GM18861 (cell line): Measurements from ENCODE around the gene KLHL25.
A peak's percentile ranks its signal among the peaks of the same experiment; 100 is the strongest.
"Not testable (repeated sequence)": the region's sequence is repeated elsewhere in the genome, so short reads cannot be mapped to it uniquely, and the experiment has no call there.

ENCODE experiments used
- ATAC-seq: cut with Tn5 transposase; IDR thresholded peaks from one replicate; pipeline ENCODE4 v1.9.1; 2021; ENCODE audit not compliant: unreplicated experiment

Gene KLHL25, protein sequence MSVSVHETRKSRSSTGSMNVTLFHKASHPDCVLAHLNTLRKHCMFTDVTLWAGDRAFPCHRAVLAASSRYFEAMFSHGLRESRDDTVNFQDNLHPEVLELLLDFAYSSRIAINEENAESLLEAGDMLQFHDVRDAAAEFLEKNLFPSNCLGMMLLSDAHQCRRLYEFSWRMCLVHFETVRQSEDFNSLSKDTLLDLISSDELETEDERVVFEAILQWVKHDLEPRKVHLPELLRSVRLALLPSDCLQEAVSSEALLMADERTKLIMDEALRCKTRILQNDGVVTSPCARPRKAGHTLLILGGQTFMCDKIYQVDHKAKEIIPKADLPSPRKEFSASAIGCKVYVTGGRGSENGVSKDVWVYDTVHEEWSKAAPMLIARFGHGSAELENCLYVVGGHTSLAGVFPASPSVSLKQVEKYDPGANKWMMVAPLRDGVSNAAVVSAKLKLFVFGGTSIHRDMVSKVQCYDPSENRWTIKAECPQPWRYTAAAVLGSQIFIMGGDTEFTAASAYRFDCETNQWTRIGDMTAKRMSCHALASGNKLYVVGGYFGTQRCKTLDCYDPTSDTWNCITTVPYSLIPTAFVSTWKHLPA

DNA sequence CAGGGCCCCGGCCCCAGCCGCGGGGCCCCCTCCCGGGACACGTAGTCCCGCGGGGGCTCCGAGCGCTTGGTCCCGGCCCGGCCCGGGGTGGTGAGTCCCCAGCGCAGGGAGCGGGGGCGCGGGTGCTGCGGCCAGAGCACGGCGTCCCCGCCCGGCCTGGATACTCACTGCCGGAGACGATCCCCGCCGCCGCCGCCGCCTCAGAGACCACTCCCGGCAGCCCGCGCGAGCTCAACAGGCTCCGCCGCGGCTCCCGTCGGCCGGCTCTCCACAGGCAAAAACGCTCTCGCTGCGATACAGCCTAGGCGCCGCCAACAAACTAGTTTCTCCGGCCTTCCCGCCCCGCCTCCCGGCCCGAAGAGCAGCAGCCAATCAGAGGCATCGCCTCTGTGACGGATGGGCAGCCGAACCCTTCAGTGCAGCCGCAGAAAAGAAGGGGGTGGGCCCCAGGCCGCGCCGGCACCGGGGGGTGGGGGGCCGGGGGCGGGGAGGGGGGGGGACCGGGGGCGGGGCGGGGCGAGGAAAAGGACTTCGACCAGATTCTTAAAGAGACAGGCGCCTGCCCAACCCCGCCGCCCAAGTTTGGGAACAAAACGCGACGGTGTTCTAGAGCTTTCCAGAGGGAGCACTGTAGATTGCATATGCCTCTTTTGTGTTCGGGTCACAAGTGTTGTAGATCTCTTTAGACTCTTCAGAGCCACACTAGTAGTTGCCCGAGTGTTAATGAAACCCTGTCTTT, at the start of gene KLHL25:
KLHL25 (minus strand) TSS at position 328 of the 739 bp plus-strand sequence. CDS start 25,115 bp downstream, outside the sequence.
- ATAC-seq = peak; percentile 98

DNA sequence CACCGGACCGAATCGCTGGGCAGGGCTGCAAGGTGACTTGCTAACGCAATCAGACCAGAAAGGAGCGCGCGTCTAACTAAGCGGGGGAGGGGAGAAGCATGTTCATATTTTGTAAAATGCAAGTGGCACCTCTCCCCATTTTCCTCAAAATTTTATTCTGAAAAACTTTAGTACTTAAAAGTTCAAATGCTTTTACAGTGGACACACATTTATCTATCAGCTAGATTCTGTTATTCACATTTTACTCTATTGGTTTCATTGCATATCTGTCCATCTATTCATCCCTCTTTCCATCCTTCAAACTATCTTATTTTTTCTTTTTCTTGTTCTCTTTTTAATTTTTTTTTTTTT, 46.1 kb upstream of the KLHL25 start:
- no peak for ATAC-seq

DNA sequence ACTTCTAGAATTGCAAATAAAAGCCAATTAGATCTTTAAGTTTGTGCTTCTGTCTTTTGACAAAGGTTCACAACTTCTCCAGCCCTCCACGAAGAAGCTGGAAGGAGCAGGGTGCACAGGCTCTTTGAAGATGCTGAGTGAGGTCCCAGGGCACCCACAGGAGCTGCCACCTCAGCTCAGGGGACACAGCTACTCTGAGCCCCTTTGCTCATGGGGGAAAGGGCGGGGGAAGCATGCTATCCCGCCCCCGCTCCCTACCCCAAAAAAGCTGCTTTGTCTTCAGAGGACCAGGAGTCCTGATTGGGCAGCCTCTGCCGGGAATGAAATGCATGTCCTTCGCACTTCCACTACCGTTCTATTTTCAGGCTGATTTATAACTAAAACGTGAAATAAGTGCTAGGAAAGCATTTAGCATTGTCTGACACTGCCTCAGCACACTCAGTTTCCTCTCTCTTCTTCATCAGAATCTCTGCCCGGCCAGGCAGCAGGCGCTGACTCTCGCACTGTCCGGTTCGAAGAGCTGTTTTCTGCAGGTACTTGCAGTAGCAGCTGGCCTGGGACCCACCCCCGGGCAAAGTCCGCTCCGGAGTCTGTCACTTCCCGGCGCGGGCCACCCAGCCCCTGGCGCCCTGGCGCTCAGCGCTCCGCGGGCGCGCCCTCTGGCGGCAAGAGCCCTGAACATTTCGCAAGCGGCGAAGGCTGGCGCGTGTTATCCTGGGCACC, 45.5 kb upstream of the KLHL25 start:
- ATAC-seq = peak; percentile 99

DNA sequence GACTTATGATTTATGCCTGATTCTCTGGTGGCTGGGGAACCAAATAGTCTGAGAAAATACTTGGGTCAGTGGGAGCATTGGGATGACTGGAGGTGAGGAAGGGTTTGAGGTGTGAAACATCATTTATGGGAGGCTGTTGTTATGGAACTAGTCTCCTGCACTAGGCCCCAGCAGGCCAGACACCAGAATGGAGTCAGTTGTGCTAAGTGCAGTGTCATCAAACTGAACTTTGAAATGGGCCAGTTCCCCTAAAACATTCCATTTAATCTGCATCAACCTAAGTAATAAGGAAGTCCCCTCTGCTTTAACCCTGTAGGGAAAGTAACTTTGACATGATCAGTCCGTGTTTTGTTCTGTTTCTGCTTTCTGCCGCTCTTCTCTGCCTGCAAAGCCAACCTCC, 44.9 kb upstream of the KLHL25 start:
- ATAC-seq = no peak

DNA sequence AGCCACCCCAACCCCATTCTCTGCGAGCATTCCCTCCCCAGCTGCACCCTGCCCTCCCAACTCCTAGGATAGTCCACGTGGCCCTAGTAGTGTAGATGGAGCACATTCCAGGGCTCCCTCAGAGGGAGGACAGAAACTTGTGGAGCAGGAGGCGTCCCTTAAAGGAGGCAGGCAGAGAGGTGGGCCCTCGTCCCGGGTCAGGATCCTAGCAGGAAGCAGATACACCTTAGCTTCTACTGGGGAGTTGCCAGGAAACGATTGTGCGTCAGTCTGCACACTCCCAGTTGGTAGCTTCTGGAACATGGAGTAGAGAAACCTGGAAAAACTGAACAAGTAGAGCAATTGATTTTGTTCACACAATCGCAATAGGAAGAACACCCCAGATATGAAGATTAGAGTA, 43.9 kb upstream of the KLHL25 start:
- no peak for ATAC-seq

DNA sequence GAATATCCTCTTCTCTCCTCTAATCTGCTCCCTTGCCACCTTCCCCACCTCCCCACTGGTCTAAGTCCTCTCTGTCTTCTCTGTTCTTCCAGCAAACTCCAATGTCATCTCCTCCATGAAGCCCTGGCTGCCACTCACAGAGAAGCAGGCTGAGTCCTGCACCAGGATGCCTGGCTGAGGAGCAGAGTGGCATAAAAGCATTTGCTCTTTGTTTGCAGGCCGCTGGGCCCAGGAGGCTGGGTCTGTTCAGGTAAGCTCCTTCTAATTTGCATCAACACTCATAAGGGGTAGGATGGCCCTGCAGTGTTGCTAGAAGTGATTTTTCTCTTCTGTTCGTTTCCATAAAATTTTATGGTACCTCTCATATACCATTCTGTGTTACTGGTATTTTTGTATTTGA, 43.2 kb upstream of the KLHL25 start:
- ATAC-seq = no peak

DNA sequence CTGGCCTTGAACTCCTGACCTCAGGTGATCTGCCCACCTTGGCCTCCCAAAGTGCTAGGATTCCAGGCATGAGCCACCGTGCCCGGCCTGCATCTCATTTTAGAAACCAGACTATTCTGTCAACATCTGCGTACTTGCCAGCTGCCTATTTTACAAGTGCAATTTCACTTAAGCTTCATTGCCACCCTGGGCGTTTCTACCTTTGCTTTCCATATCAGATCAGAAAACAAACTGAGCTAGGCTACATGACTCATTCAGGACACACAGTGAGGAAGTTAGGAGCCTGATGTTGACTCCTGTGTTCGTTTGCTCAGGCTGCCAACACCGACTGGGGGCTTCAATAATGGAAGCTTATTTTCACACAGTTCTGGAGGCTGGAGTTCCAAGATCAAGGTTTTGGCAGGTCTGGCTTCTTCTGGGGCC, 42.3 kb upstream of the KLHL25 start:
- no peak for ATAC-seq

DNA sequence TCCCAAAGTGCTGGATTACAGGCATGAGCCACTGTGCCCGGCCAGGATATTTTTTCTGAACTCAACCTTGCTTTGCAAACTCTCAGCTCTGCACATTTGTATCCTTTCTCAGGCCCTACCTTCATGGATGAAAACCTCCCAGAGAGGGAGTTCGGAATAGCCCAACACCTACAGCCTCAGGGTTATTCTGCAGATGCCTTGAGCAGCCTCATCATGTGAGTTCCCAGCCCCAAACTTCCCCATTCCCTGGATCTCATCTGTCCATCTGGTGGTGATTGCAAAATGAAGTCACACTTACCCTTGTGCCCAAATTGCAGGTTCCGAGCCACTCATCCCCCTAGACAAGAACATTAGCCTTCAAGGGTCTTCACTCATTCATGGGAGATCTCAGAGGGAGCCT, 39.9 kb upstream of the KLHL25 start:
- ATAC-seq = no peak

DNA sequence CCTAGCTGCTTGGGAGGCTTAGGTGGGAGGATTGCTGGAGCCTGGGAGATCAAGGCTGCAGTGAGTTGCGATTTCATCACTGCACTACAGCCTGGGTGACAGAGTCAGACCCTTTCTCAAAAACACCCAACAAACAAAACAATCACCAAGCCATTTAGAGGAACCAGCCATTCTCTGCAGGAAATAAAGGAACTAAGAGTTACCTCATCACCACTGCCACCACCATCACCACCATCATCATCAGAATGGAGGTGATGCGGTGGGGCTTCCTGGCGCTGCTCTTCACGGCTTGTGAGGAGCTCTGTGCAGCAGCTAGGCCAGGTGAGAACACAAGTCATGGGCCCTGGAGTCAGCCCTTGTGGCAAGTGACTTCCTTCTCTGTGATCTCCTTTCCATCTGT, 37.7 kb upstream of the KLHL25 start:
- ATAC-seq = no peak

DNA sequence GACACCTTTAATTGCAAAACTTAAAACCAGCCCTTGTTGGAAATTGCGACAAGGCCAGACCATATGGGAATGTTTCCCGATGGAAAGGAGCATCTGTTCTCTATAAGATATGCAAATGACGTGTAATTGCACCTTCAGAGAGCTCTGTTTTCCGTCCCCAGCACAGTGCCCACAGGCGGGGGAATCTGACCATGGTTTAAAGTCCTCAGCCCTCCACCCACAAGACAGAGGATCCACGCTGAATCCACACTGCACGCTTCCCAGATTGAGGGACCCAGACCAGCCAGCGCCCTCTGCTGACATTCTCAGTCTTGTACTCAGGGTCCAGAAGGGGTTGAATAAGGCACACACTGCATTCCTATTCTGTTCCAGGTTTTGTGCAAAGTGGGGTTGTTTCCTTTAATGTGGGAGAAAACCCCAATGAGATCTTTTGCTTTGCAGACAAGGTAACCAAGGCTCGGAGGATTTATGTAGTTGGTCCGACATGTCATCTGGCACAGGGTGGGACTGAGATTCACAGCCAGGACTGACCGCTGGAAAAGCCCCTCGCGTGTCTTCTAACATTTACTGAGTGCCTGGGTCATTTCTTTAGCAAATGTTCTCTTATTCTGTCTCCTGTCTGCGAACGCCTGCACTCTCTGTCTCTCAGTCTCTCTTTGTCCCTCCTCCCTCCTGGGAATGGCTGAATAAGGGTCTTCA, 36.8 kb upstream of the KLHL25 start:
- ATAC-seq = no peak

DNA sequence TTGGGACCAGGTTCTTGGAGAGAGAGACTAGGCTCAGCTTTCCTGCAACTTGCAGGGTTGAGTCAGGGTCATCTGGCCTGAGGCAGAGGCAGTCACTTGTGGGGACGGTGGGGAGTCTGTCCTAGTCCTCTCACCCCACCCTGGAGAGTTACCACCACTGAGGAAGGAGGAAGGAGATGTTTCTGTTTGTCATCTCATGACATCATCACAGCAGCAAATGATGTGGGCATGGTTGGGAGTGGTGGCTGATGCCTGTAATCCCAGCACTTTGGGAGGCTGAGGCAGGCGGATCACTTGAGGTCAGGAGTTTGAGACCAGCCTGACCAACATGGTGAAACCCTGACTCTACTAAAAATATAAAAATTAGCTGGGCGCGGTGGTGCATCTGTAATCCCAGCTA, 35.0 kb upstream of the KLHL25 start:
- ATAC-seq = not testable (repeated sequence)

DNA sequence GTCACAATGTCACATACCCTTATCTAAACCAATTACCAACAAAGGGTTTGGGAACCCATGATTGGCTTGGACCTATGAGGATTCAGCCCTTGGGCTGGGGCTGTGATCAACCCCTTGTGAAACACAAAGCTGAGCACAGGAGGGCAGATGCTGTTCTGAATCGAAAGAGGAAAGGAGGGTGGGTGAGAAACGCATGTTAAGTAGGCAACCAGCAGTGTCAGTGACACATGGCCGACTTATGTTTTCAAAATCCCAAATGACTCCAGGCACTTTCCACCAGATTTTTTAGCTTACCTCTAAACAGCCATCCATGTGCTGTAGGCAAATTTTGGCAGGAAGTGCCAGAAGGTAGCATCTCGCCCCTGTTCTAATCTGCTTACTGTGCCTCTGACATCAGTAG, 34.1 kb upstream of the KLHL25 start:
- ATAC-seq = no peak

DNA sequence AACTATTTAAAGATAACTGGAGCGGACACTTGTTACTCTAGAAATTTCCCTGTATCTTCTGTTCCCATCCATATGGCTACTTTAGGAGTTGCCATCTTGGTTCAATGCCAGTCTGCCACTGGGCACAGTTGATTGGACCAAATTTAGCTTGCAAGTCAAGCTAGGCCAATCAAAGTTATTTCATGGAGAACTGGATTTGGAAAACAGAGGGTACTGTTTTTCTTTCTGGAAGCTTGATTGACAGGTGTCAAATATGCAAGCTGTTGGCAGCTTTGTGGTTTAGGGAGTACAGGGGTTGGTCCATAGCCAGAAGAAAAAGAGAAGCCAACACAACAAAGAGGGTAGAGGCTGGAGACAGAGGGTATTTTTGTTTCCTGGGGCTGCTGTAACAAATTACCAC, 33.4 kb upstream of the KLHL25 start:
- ATAC-seq = no peak

DNA sequence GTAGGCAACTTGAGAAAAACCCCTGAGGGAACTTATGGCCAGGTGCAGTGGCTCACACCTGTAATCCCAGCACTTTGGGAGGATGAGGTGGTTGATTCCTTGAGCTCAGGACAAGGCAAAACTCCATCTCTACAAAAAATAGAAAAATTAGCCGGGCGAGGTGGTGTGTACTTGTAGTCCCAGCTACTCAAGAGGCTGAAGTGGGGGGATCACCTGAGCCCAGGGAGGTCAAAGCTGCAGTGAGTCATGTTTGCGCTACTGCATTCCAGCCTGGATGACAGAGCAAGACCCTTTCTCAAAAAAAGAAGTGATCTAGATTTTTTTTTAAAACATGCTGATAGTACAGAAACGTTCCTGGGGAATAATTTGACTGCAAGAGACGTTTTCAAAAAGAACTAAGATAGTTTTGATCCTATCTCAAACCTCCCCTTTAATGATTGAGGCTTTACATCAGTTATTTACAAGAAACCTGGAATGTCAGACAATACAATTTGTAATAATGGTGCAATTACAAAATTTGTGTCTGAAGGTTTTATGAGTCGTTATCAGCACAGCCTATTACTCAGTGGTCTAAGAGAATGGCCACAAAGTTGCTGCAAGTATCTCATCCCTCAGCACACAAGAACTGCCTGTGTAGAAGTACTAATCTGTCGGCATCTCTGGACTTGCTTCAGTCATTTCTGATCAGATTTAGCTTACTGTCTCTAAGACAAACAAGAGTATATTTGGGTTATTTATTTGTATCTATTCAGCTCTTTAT, 32.2 kb upstream of the KLHL25 start:
- no peak for ATAC-seq

DNA sequence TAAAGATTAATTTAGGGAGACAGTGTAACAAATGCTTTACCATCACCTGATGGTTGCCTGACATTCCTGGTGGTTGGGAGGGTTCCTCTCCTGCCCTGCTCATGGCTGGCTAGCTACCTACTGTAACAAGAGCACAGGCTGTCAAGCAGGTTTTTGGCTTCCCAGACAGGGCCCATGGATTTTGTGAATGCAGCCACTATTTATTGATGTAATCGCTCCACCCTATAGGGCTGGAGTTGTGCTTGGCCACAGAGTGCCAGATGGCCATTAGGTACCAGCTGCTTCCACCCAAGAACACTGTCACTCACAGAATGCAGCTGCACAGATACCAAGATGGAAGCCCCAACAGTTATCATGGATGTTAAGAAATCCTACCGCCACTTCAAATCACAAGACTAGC, 31.0 kb upstream of the KLHL25 start:
- no peak for ATAC-seq

DNA sequence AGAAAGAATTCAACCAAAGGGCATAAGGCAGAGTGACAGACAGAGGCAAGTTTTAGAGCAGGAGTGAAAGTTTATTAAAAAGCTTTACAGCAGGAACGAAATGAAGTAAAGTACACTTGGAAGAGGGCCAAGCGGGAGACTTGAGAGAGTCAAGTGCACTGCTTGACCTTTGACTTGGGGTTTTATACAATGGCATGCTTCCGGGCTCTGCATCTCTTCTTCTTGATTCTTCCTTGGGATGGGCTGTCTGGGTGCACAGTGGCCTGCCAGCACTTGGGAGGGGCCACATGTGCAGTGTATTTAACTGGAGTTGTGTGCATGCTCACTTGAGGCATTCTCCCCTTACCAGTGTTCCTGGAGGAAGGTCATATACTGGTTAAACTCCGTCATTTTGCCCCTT, 30.4 kb upstream of the KLHL25 start:
- no peak for ATAC-seq

DNA sequence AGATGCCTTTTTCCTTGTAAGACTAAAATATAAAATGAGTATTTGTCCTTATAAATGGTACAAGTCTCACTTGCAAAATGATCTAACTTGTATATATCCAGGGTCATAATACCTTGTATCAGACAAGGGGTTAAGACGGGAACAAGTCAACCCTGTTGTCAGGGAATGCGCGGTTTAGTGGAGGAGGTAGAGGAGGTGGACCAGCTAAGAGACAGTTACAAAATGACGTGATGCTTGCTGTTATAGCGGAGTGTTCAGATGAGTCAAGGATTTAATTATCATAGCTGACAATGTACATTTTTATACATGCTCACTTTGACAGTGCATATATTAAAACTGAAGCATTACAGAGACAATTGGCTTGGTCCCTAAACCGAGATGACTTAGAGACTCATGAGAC, 26.8 kb upstream of the KLHL25 start:
- no peak for ATAC-seq

DNA sequence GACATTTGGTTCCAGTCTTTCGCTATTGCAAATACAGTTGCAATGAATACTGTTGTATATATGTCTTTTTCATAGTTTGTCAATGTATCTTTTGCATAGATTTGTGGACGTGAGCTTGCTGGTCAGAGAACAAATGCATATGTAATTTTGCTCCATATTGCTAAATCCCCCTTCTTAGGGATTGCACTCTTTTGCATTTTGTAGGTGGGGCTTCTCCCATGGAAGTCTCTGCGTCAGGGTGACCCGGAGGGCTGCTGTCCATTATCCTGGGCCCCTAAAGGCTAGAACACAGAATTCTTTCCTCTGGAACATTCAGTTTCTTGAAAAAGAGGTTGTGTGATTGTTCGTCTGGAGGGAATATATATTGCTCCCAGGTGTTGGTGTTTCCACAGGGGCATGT, 25.2 kb upstream of the KLHL25 start:
- no peak for ATAC-seq

DNA sequence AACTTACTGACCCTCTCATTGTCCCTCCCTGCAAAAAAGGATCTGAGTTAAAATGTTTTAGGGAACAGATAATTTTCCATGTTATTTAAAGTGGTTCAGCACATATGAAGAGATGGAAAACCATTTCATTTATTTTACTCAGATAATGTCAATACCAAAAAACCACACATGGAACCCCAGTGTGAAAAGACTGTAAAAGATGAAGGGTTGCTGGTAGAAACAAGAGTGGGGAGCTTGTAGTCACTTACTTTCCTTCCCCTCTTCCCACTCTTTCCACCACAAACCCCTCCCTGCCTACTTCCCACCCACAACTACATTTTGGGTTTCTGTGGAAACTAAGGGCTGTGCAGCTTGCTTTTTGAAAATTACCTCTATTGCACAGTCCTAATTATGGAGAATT, 18.5 kb upstream of the KLHL25 start:
- ATAC-seq = no peak

DNA sequence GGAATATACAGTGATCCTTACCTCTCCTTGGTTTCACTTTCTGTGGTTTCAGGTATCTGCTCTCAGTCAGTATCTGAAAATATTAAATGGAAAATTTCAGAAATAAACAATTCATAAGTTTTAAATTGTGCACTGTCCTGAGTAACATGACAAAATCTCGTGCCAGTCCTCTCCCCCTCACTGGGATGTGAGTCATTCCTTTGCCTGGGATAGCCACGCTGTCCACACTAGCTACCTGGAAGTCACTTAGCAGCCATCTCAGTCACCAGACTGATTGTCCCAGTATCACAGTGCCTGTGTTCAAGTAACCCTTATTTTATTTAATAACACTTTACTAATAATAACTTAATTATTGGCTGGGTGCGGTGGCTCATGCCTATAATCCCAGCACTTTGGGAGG, 15.3 kb upstream of the KLHL25 start:
- ATAC-seq = no peak
